PC-3 (cell line): ENCODE data around the gene GLYATL1. TPM values are rescaled to one million over a fixed set of nuclear protein-coding genes. Genes with fewer than 3 reads are reported as not detected.

ENCODE experiments used
- ATAC-seq: fragments of 200-7000 bp; cut with Tn5 transposase; 2 replicates; pipeline ENCODE4 v1.9.1; 2020; ENCODE audit warnings: mild to moderate bottlenecking, moderate library complexity
- BruUV-seq: library from RNA; stranded (reverse); fragments of 400-500 nt; replicated peaks from 2 replicates; lab custom pipeline; 2021; lab: Mats Ljungman, UMichigan
- CTCF ChIA-PET: fragments of 300-600 bp; sonication (Branson Sonifier 250); formaldehyde crosslinking; loops from one replicate; lab custom pipeline; 2022; ENCODE audit warnings: antibody characterized with exemption; lab: Charles Lee
- POLR2A ChIA-PET: fragments of 300-600 bp; sonication (Branson Sonifier 250); formaldehyde crosslinking; loops from one replicate; lab custom pipeline; 2022; ENCODE audit warnings: antibody characterized with exemption; ENCODE audit not compliant: unreplicated experiment; lab: Charles Lee
- DNase-seq: peaks from one replicate; pipeline ENCODE4 v3.0.0-alpha.2; 2015
- H2AFZ ChIP-seq: fragments of 300-600 bp; sonication (generic); 2 replicates; pipeline ENCODE4 v1.6.0; 2016; ENCODE audit warnings: antibody characterized with exemption, low read length
- H3F3A ChIP-seq: fragments of 300-600 bp; sonication (generic); one replicate; pipeline ENCODE4 v1.6.0; 2017; ENCODE audit warnings: antibody characterized with exemption, low read length, control low read depth, mild to moderate bottlenecking; ENCODE audit not compliant: unreplicated experiment
- H3K27ac ChIP-seq: fragments of 300-600 bp; sonication (generic); 2 replicates; pipeline ENCODE4 v1.5.1; 2016; ENCODE audit warnings: mild to moderate bottlenecking, low read length
- H3K27me3 ChIP-seq: fragments of 300-600 bp; sonication (generic); 2 replicates; pipeline ENCODE4 v1.6.1; 2016; ENCODE audit warnings: low read length, mixed read lengths
- H3K36me3 ChIP-seq: fragments of 300-600 bp; sonication (generic); 2 replicates; pipeline ENCODE4 v1.6.1; 2016; ENCODE audit warnings: low read depth, mixed run types, low read length, mixed read lengths
- H3K4me1 ChIP-seq: fragments of 300-600 bp; sonication (generic); 2 replicates; pipeline ENCODE4 v1.5.1; 2016; ENCODE audit warnings: low read length; ENCODE audit not compliant: insufficient read depth
- H3K4me2 ChIP-seq: fragments of 300-600 bp; sonication (generic); 2 replicates; pipeline ENCODE4 v1.6.0; 2016; ENCODE audit warnings: low read length
- H3K4me3 ChIP-seq: fragments of 300-600 bp; sonication (generic); 2 replicates; pipeline ENCODE4 v1.5.1; 2016; ENCODE audit warnings: mild to moderate bottlenecking, low read length, mixed read lengths
- H3K79me2 ChIP-seq: fragments of 300-600 bp; sonication (generic); 2 replicates; pipeline ENCODE4 v1.6.1; 2017; ENCODE audit warnings: low read length, mixed read lengths
- H3K9ac ChIP-seq: fragments of 300-600 bp; sonication (generic); 2 replicates; pipeline ENCODE4 v1.6.0; 2016; ENCODE audit warnings: mild to moderate bottlenecking, low read length
- H3K9me2 ChIP-seq: fragments of 300-600 bp; sonication (generic); replicated peaks from 2 replicates; pipeline ENCODE4 v1.6.1; 2016; ENCODE audit warnings: mixed run types, low read length, mixed read lengths
- H3K9me3 ChIP-seq: fragments of 300-600 bp; sonication (generic); 2 replicates; pipeline ENCODE4 v1.6.1; 2016; ENCODE audit warnings: low read length, mixed read lengths
- H4K20me1 ChIP-seq: fragments of 300-600 bp; sonication (generic); 2 replicates; pipeline ENCODE4 v1.6.1; 2016; ENCODE audit warnings: low read length, mixed read lengths
- CTCF ChIP-seq: fragments of 300-600 bp; sonication (generic); conservative IDR thresholded peaks from 2 replicates; pipeline ENCODE4 v1.5.1; 2017; ENCODE audit warnings: antibody characterized with exemption, low read depth, mild to moderate bottlenecking, low read length
- EZH2 ChIP-seq: fragments of 300-600 bp; sonication (generic); IDR thresholded peaks from one replicate; pipeline ENCODE4 v1.6.1; 2017; ENCODE audit warnings: antibody characterized with exemption, mild to moderate bottlenecking, low read length; ENCODE audit not compliant: unreplicated experiment
- EZH2phosphoT487 ChIP-seq: fragments of 300-600 bp; sonication (generic); IDR thresholded peaks from 2 replicates; pipeline ENCODE4 v1.6.1; 2018; ENCODE audit warnings: mild to moderate bottlenecking, antibody characterized with exemption, low read length, borderline replicate concordance
- intact Hi-C: fragments of 100-400 bp; cut with micrococcal nuclease; formaldehyde crosslinking; loops from 2 replicates; pipeline ENCODE4 v1.9.0; 2023
- total RNA-seq: library from RNA; depleted of rRNA; stranded (reverse); fragments of >200 nt; gene quantifications from 2 replicates; pipeline ENCODE4 v1.2.3, GENCODE V29; 2014

Gene GLYATL1
- total RNA-seq, 1 experiment from 2014 or later = not detected

GRCh38 chr11:58963551-58964104 lies 24.3 kb downstream of the GLYATL1 start:
- Histone ChIP-seq H2AFZ (no peak overlapping the region), H3K4me3 (no peak overlapping the region), H3K27ac (no peak overlapping the region), H3K9ac (no peak overlapping the region), H3F3A (no peaks in the 10 kb centered on the region), H3K9me2 (no peaks in the 10 kb centered on the region), H3K4me2 (no peak overlapping the region), H3K9me3 (no peaks in the 10 kb centered on the region), H4K20me1 (no peaks in the 10 kb centered on the region), H3K79me2 (no peaks in the 10 kb centered on the region), H3K27me3 (peaks cover 86% of the 10 kb centered on the region), H3K4me1 (no peaks in the 10 kb centered on the region), H3K36me3 (no peaks in the 10 kb centered on the region)
- intact Hi-C loops = no loop called here
- POLR2A ChIA-PET = no interaction called here
- TF ChIP-seq EZH2 = no peak
- no peak for TF ChIP-seq CTCF
- CTCF ChIA-PET = no interaction called here
- ATAC-seq (no peak), DNase-seq (no peak)
- no TSS peak for BruUV-seq

GRCh38 chr11:58965246-58965985 lies 26.1 kb downstream of the GLYATL1 start:
- POLR2A ChIA-PET = no interaction called here
- H3K9ac ChIP-seq = no peak overlapping the region

More at GRCh38 chr11:58965246-58965985, 26.1 kb downstream of the GLYATL1 start:
- ATAC-seq (no peak), DNase-seq (no peak)
- no peak for TF ChIP-seq CTCF
- no peak for TF ChIP-seq EZH2
- no peak for TF ChIP-seq EZH2phosphoT487
- Histone ChIP-seq H3K27ac (no peak overlapping the region), H4K20me1 (no peaks in the 10 kb centered on the region), H3K9me2 (no peaks in the 10 kb centered on the region), H2AFZ (no peak overlapping the region), H3K9me3 (no peaks in the 10 kb centered on the region), H3K36me3 (no peaks in the 10 kb centered on the region), H3K4me3 (no peak overlapping the region), H3K4me1 (no peaks in the 10 kb centered on the region), H3K79me2 (no peaks in the 10 kb centered on the region), H3K4me2 (no peak overlapping the region), H3K27me3 (peaks cover 88% of the 10 kb centered on the region), H3F3A (no peaks in the 10 kb centered on the region)
- BruUV-seq = no TSS peak
- CTCF ChIA-PET = no interaction called here
- intact Hi-C loops = no loop called here
